ENCODE data around the gene PIEZO2. TPM values are rescaled to one million over a fixed set of nuclear protein-coding genes. Genes with fewer than 3 reads are reported as not detected.

The PIEZO2 gene
- total and polyA plus RNA-seq, 2 of the 8 experiments (the other 6 are each of a cell fraction or from before 2014, with no cell fraction given), result 4.7 to 16.5 TPM

GRCh38 chr18:10860382-10860781 is 289.0 kb downstream of the PIEZO2 start:
- Histone ChIP-seq H4K20me1 (replicated peaks in 1 of 2; ENCODE audit: control insufficient read depth in 1 of 2, insufficient read depth in 2 of 2, low read length in 2 of 2) (no peaks in the 10 kb centered on the region), H2BK120ac (replicated peaks; ENCODE audit: low read depth, low read length) (no peak overlapping the region), H3K14ac (ENCODE audit: insufficient read length) (no peak overlapping the region), H3K4me3 (ENCODE audit: extremely low read depth in 1 of 4, insufficient read depth in 2 of 4, low read depth in 3 of 4, low read length in 4 of 4) (no peak overlapping the region), H3K79me2 (ENCODE audit: control insufficient read depth in 1 of 2, insufficient read depth in 2 of 2, low read length in 2 of 2) (no peaks in the 10 kb centered on the region), H2AK5ac (ENCODE audit: low read depth, low read length) (no peak overlapping the region), H2AFZ (ENCODE audit: low read length) (no peak overlapping the region), H3K4me1 (replicated peaks in 1 of 4; ENCODE audit: control insufficient read depth in 3 of 4, insufficient read depth in 4 of 4, low read length in 3 of 4) (no peaks in the 10 kb centered on the region; a peak in 1 of 7 replicates), H3K4ac (replicated peaks; ENCODE audit: insufficient read length, low read depth, low read length) (no peak overlapping the region), H3K36me3 (ENCODE audit: control insufficient read depth in 2 of 4, insufficient read depth in 4 of 4, low read length in 3 of 4) (no peaks in the 10 kb centered on the region), H3K27ac (ENCODE audit: low read depth, low read length) (no peak overlapping the region), H3K23ac (ENCODE audit: insufficient read length) (no peak overlapping the region), H2BK15ac (ENCODE audit: low read length) (no peak overlapping the region), H3K18ac (ENCODE audit: extremely low read depth, low read length) (no peak overlapping the region; the same call in 1 of the 2 replicates), H3K9ac (replicated peaks in 1 of 4; ENCODE audit: extremely low read depth in 1 of 4, low read depth in 3 of 4, low read length in 3 of 4) (no peak overlapping the region), H2BK12ac (ENCODE audit: low read depth, low read length) (no peak overlapping the region), H2BK5ac (ENCODE audit: low read depth, low read length) (no peak overlapping the region), H3K23me2 (ENCODE audit: low read depth, low read length) (no peaks in the 10 kb centered on the region; the same call in 1 of the 2 replicates), H4K91ac (replicated peaks; ENCODE audit: insufficient read length, low read length) (no peak overlapping the region), H3K27me3 (replicated peaks in 1 of 4; ENCODE audit: control insufficient read depth in 3 of 4, extremely low read depth in 1 of 4, insufficient read depth in 3 of 4, low read length in 3 of 4) (no peaks in the 10 kb centered on the region), H4K8ac (ENCODE audit: extremely low read depth, insufficient read depth, low read length) (no peak overlapping the region), H2BK20ac (ENCODE audit: low read length) (no peak overlapping the region), H3K4me2 (ENCODE audit: insufficient read depth in 1 of 2, low read depth in 2 of 2, low read length in 2 of 2) (no peak overlapping the region), H3K9me3 (ENCODE audit: insufficient read depth in 2 of 2, low read depth in 1 of 2, low read length in 1 of 2) (no peaks in the 10 kb centered on the region; a peak in 1 of 4 replicates), H3K56ac (replicated peaks; ENCODE audit: insufficient read length, low read depth, low read length) (no peak overlapping the region), H3K79me1 (ENCODE audit: low read depth, low read length) (no peaks in the 10 kb centered on the region), H4K5ac (ENCODE audit: insufficient read length, low read depth, low read length) (no peak overlapping the region)
- CTCF ChIA-PET (ENCODE audit: partially characterized antibody), result interaction anchor here (0.5 to 2.1 kb wide), 4 partner anchors 9 to 291 kb away, joined by 3 to 6 read pairs (median 4); no protein-coding TSS in a partner anchor
- WGBS, 2 experiments (ENCODE audit: extremely low coverage in 1 of 2, insufficient coverage in 1 of 2, insufficient read length in 1 of 2, insufficient replicate concordance in 2 of 2, low coverage in 1 of 2, low lambda C conversion rate in 2 of 2, missing lambda C conversion rate in 1 of 2), result 88% methylated on average over 4 of the region's 4 CpGs; no CpG with 5 or more reads in 1 of the 2 experiments
- TF ChIP-seq BRCA1 (IDR thresholded peaks at IDR 0.05; ENCODE audit: low read depth, low read length) (no peak), SAP30 (IDR thresholded peaks at IDR 0.05; ENCODE audit: insufficient read depth, insufficient replicate concordance, low read length) (no peak), HDAC6 (IDR thresholded peaks at IDR 0.05; ENCODE audit: low read depth, low read length) (no peak), POLR2AphosphoS5 (IDR thresholded peaks at IDR 0.05; ENCODE audit: low read depth, low read length) (no peak), CEBPB (IDR thresholded peaks at IDR 0.05; ENCODE audit: low read depth, low read length) (no peak), GABPA (IDR thresholded peaks at IDR 0.05; ENCODE audit: borderline replicate concordance, insufficient read depth, low read length) (no peak), TAF1 (IDR thresholded peaks at IDR 0.05; ENCODE audit: low read depth, low read length) (no peak), SRF (IDR thresholded peaks at IDR 0.05; ENCODE audit: low read depth, low read length) (no peak), SP4 (IDR thresholded peaks at IDR 0.05; ENCODE audit: low read length) (no peak), KDM4A (IDR thresholded peaks at IDR 0.05; ENCODE audit: low read depth, low read length, severe bottlenecking) (no peak), EZH2 (IDR thresholded peaks at IDR 0.05; ENCODE audit: low read depth, low read length, severe bottlenecking) (no peak), SIN3A (conservative IDR thresholded peaks at IDR 0.05 in 1 of 2, IDR thresholded peaks at IDR 0.05 in 1 of 2; ENCODE audit: low read depth in 1 of 2, low read length in 2 of 2) (no peak)
- POLR2A ChIA-PET (ENCODE audit: partially characterized antibody), result no interaction called here
- no peak for FAIRE-seq
- no peak for DNase-seq (ENCODE audit: low read depth in 1 of 2, low spot score in 2 of 2)
